ENCODE measurements around the gene SLC8A2. TPM values are rescaled to one million over a fixed set of nuclear protein-coding genes. Genes with fewer than 3 reads are reported as not detected.

Gene SLC8A2
- total RNA-seq, 1 experiment from 2014 or later, result 11.3 TPM

DNA sequence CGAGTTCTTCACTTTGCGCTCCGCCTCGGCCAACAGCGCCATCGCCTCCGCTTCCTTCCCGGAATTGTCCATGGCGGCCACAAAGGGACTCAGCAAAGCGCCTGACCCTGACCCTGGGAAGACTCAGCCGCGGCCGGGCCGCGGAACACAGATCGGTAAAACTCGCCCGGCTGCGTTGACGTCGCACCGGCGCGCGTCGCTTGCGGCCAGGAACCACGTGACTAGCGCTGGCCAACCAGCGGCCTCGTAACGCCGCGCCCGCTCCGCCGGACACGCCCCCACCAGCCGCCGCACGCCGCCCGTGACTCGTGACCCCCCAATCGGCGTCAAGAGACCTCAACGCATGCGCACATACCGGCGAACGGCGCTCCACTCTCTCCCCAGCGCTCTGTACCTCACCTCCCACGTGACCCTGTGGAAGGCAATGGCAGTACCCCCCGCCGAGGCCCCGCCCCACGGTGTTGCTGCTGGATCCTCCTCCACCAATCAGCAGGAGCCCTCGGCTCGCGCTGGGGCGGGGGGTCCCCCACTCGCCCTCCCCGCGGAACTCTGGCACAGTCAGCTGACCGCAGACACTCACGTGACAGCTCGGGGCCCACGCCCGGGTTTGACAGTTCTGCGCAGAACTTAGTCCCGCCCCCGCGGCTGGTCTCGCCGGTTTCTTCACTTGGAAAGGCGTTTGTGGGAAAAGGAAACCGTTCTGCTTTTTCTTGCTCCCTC, 43.3 kb upstream of the SLC8A2 start, which contains the start of gene NAPA:
NAPA (minus strand) TSS at position 195 of the 720 bp plus-strand sequence; CDS start at position 72, 123 bp downstream.
- H3K27ac Mint-ChIP-seq, result peak within 1 kb of the TSS; percentile 93 to 96 (median 95)
- H3K27ac ChIP-seq (ENCODE audit: insufficient read length, low read depth, low read length), result no peak within 1 kb of the TSS
- H4K8ac ChIP-seq (replicated peaks; ENCODE audit: insufficient read length, low read depth, low read length), result no peak within 1 kb of the TSS
- peak; percentile 100 for DNase-seq
- peak within 1 kb of the TSS; percentile 88 for H3K9ac ChIP-seq (ENCODE audit: extremely low read depth, insufficient read length, low read length)
- no peak within 1 kb of the TSS for H3K23ac ChIP-seq (ENCODE audit: insufficient read length, low read depth, low read length)
- H3T11ph ChIP-seq (ENCODE audit: low read length), result no peak within 1 kb of the TSS
- H3K79me2 ChIP-seq (ENCODE audit: insufficient read depth, low read length), result peaks cover 10% of the 10 kb centered on the region; the same call in 1 of the 2 replicates
- peak within 1 kb of the TSS; percentile 55 for H3K14ac ChIP-seq (ENCODE audit: insufficient read depth, low read length)
- H3K79me1 ChIP-seq (ENCODE audit: insufficient read depth, low read depth, low read length, poor library complexity, severe bottlenecking), result peaks cover 9% of the 10 kb centered on the region
- peaks cover 0 to 4% (median 0%) of the 10 kb centered on the region in 3 experiments; a peak in 1 of 7 replicates for H3K36me3 Mint-ChIP-seq (ENCODE audit: insufficient read depth in 1 of 3, low read depth in 3 of 3)
- peak within 1 kb of the TSS; percentile 83 for H3K4me2 ChIP-seq (ENCODE audit: insufficient read depth, insufficient read length, low read length)
- H2BK15ac ChIP-seq (ENCODE audit: low read depth, low read length), result no peak within 1 kb of the TSS
- no peak within 1 kb of the TSS for H2BK20ac ChIP-seq (ENCODE audit: low read depth, low read length, poor library complexity, severe bottlenecking)
- no peak within 1 kb of the TSS for H2AK5ac ChIP-seq (ENCODE audit: insufficient read length, low read length)
- H2AFZ ChIP-seq (ENCODE audit: low read length), result no peak within 1 kb of the TSS
- H3K4me1 Mint-ChIP-seq, result peaks cover 23 to 35% of the 10 kb centered on the region in 2 experiments
- TF ChIP-seq CTCF (conservative IDR thresholded peaks at IDR 0.05), result no peak
- H3K23me2 ChIP-seq (ENCODE audit: insufficient read length, low read depth, low read length, poor library complexity, severe bottlenecking), result peaks cover 7% of the 10 kb centered on the region
- no peak within 1 kb of the TSS for H3K56ac ChIP-seq (ENCODE audit: insufficient read length, low read depth, low read length)
- peak within 1 kb of the TSS; percentile 96 for H3K4me3 Mint-ChIP-seq
- H3K9me3 ChIP-seq (ENCODE audit: control insufficient read depth, low read depth, low read length), result no peaks in the 10 kb centered on the region
- H4K5ac ChIP-seq (ENCODE audit: insufficient read length, low read depth, low read length), result no peak within 1 kb of the TSS
- H3K27me3 Mint-ChIP-seq (ENCODE audit: low read depth), result no peaks in the 10 kb centered on the region; the same call in 1 of the 2 replicates
- H3K4ac ChIP-seq (ENCODE audit: low read depth, low read length), result no peak within 1 kb of the TSS
- H4K20me1 ChIP-seq (ENCODE audit: control insufficient read depth, insufficient read depth, insufficient read length), result no peaks in the 10 kb centered on the region
- no peak within 1 kb of the TSS for H2BK5ac ChIP-seq (ENCODE audit: insufficient read length, low read length)
- no peaks in the 10 kb centered on the region for H3K4me1 ChIP-seq (ENCODE audit: insufficient read depth, low read length)
- no peak within 1 kb of the TSS for H2BK12ac ChIP-seq (ENCODE audit: insufficient read length, low read depth, low read length)
- WGBS (ENCODE audit: extremely low coverage, insufficient read length, low lambda C conversion rate), result no CpG with 5 or more reads among the region's 78 CpGs
- no peak within 1 kb of the TSS for H2BK120ac ChIP-seq (ENCODE audit: low read depth, low read length, poor library complexity, severe bottlenecking)
- H3K18ac ChIP-seq (ENCODE audit: insufficient read length, low read depth, low read length), result peak within 1 kb of the TSS; percentile 74
- no peaks in the 10 kb centered on the region for H3K9me3 Mint-ChIP-seq
- H4K91ac ChIP-seq (ENCODE audit: insufficient read length, low read depth, low read length), result peak within 1 kb of the TSS; percentile 50
- H3K27me3 ChIP-seq (ENCODE audit: insufficient read depth, low read length), result no peaks in the 10 kb centered on the region

Measured in H9 (cell line).